ENCODE results near the gene PLPP3. TPM values are rescaled to one million over a fixed set of nuclear protein-coding genes. Genes with fewer than 3 reads are reported as not detected.

PLPP3 gene
- polyA plus RNA-seq, 3 donors = 0.21 to 0.32 TPM; not detected in 1

GRCh38 chr1:56590520-56591011 is 11.2 kb upstream of the PLPP3 start:
- no peaks in the 10 kb centered on the region for H4K20me1 ChIP-seq (ENCODE audit: insufficient read depth, low read length)
- Mint-ChIP-seq H3K27me3 (ENCODE audit: low read depth in 3 of 3) (peaks cover 2 to 4% (median 3%) of the 10 kb centered on the region in 3 donors), H3K27ac (no peak overlapping the region), H3K4me3 (no peak overlapping the region), H3K4me1 (no peaks in the 10 kb centered on the region), H3K36me3 (no peaks in the 10 kb centered on the region), H3K9me3 (peaks cover 0 to 3% (median 0%) of the 10 kb centered on the region in 7 donors)
- no peaks in the 10 kb centered on the region for H3K79me2 ChIP-seq (ENCODE audit: insufficient read depth, low read length)
- no peaks in the 10 kb centered on the region for H3K27me3 ChIP-seq (ENCODE audit: control insufficient read depth in 2 of 2, insufficient read depth in 2 of 2, low read length in 2 of 2)
- H3K4me3 ChIP-seq (replicated peaks in 1 of 3; ENCODE audit: low read depth in 2 of 3, low read length in 3 of 3) = no peak overlapping the region
- TF ChIP-seq CTCF (IDR thresholded peaks at IDR 0.05) = no peak
- no peak overlapping the region for H3K9ac ChIP-seq (ENCODE audit: insufficient read depth, low read length, poor library complexity, severe bottlenecking)
- 90% methylated on average over 1 of the region's 3 CpGs for WGBS (ENCODE audit: insufficient coverage)
- no peak overlapping the region for H2AFZ ChIP-seq (ENCODE audit: insufficient read depth, low read depth, low read length, poor library complexity, severe bottlenecking)
- DNase-seq = no peak
- no peak overlapping the region for H3K4me2 ChIP-seq (replicated peaks; ENCODE audit: extremely low read depth, low read length, poor library complexity, severe bottlenecking)
- no peaks in the 10 kb centered on the region for H3K4me1 ChIP-seq (ENCODE audit: control insufficient read depth in 1 of 2, insufficient read depth in 2 of 2, low read length in 2 of 2)
- H3K36me3 ChIP-seq (replicated peaks in 1 of 2; ENCODE audit: control insufficient read depth in 1 of 2, insufficient read depth in 2 of 2, low read length in 2 of 2) = no peaks in the 10 kb centered on the region
- no peaks in the 10 kb centered on the region for H3K9me3 ChIP-seq (replicated peaks in 1 of 2; ENCODE audit: control insufficient read depth in 1 of 2, insufficient read depth in 1 of 2, low read length in 2 of 2)
- intact Hi-C loops (cut with micrococcal nuclease) = no loop called here
- H3K27ac ChIP-seq (ENCODE audit: low read depth in 1 of 2, low read length in 2 of 2) = no peak overlapping the region

- Histone ChIP-seq H3K27me3 (ENCODE audit: control insufficient read depth in 2 of 2, insufficient read depth in 2 of 2, low read length in 2 of 2) (no peaks in the 10 kb centered on the region), H3K4me2 (replicated peaks; ENCODE audit: extremely low read depth, low read length, poor library complexity, severe bottlenecking) (no peak overlapping the region), H3K9ac (ENCODE audit: insufficient read depth, low read length, poor library complexity, severe bottlenecking) (no peak overlapping the region), H3K4me1 (ENCODE audit: control insufficient read depth in 1 of 2, insufficient read depth in 2 of 2, low read length in 2 of 2) (no peaks in the 10 kb centered on the region), H2AFZ (ENCODE audit: insufficient read depth, low read depth, low read length, poor library complexity, severe bottlenecking) (no peak overlapping the region), H3K36me3 (replicated peaks in 1 of 2; ENCODE audit: control insufficient read depth in 1 of 2, insufficient read depth in 2 of 2, low read length in 2 of 2) (no peaks in the 10 kb centered on the region), H3K79me2 (ENCODE audit: insufficient read depth, low read length) (no peaks in the 10 kb centered on the region), H3K4me3 (replicated peaks in 1 of 3; ENCODE audit: low read depth in 2 of 3, low read length in 3 of 3) (no peak overlapping the region), H3K9me3 (replicated peaks in 1 of 2; ENCODE audit: control insufficient read depth in 1 of 2, insufficient read depth in 1 of 2, low read length in 2 of 2) (no peaks in the 10 kb centered on the region), H3K27ac (ENCODE audit: low read depth in 1 of 2, low read length in 2 of 2) (no peak overlapping the region), H4K20me1 (ENCODE audit: insufficient read depth, low read length) (no peaks in the 10 kb centered on the region)
- WGBS (ENCODE audit: insufficient coverage) = no CpG with 5 or more reads among the region's 2 CpGs
- Mint-ChIP-seq H3K27ac (no peak overlapping the region), H3K9me3 (peaks cover 0 to 3% (median 0%) of the 10 kb centered on the region in 7 donors), H3K36me3 (no peaks in the 10 kb centered on the region), H3K4me3 (no peak overlapping the region), H3K27me3 (ENCODE audit: low read depth in 3 of 3) (peaks cover 2 to 4% (median 3%) of the 10 kb centered on the region in 3 donors), H3K4me1 (peaks cover 2% of the 10 kb centered on the region)
- TF ChIP-seq CTCF (IDR thresholded peaks at IDR 0.05) = no peak
- intact Hi-C loops (cut with micrococcal nuclease) = loop anchor here (10.0 kb wide), 3 partner anchors 1215 to 1445 kb away; no protein-coding TSS in a partner anchor
- no peak for DNase-seq
These were observed 10.0 kb upstream of the PLPP3 start for GRCh38 chr1:56589369-56589768.
